SK-N-SH (cell line): ENCODE data around the gene DCX. TPM values are rescaled to one million over a fixed set of nuclear protein-coding genes. Genes with fewer than 3 reads are reported as not detected.

Source experiments
- CTCF ChIA-PET: fragments of 300-600, 350-600 bp; formaldehyde crosslinking; extraction: SDS; loops from one replicate; lab custom pipeline; 2021; lab: Yijun Ruan, JAX
- POLR2A ChIA-PET: fragments of 350-600 bp; sonication (Branson Sonifier 250); formaldehyde crosslinking; extraction: SDS; loops from one replicate; lab custom pipeline; 2020; ENCODE audit warnings: antibody characterized with exemption, inconsistent platforms; lab: Yijun Ruan, JAX
- DNase-seq: peaks from one replicate; pipeline ENCODE4 v3.0.0; 2012
- H2AFZ ChIP-seq: fragments of 200-600 bp; sonication (generic); 2 replicates; pipeline ENCODE4 v1.8.1; 2016; ENCODE audit warnings: antibody characterized with exemption, mild to moderate bottlenecking, low read depth
- H3F3A ChIP-seq: fragments of 200-600 bp; sonication (generic); replicated peaks from 2 replicates; pipeline ENCODE3; 2016; ENCODE audit warnings: antibody characterized with exemption, mild to moderate bottlenecking; ENCODE audit not compliant: insufficient read depth
- H3K27ac ChIP-seq, 2 experiments: fragments of 200-500 bp in 1 of 2; fragments of 200-600 bp in 1 of 2; sonication (Bioruptor generic) in 1 of 2; sonication (generic), shearing (Covaris generic) in 1 of 2; 2 replicates each; pipeline versions ENCODE4 v1.5.1 to v1.6.1; 2014 to 2016; ENCODE audit warnings: low read depth in 2 of 2, inconsistent platforms in 1 of 2, low read length in 1 of 2, mild to moderate bottlenecking in 1 of 2, mixed read lengths in 1 of 2
- H3K27me3 ChIP-seq: fragments of 200-600 bp; sonication (generic), shearing (Covaris generic); 2 replicates; pipeline ENCODE4 v1.6.1; 2016; ENCODE audit warnings: mixed run types; ENCODE audit not compliant: insufficient read depth
- H3K36me3 ChIP-seq, 2 experiments: fragments of 200-500 bp in 1 of 2; fragments of 200-600 bp in 1 of 2; sonication (Bioruptor generic) in 1 of 2; sonication (generic) in 1 of 2; replicated peaks in 1 of 2; 2 replicates each; pipeline versions ENCODE3 to v1.5.1; 2014 to 2016; ENCODE audit warnings: low read length in 1 of 2, mild to moderate bottlenecking in 1 of 2; ENCODE audit not compliant: insufficient read depth in 2 of 2, control insufficient read depth in 1 of 2
- H3K4me1 ChIP-seq, 2 experiments: fragments of 200-500 bp in 1 of 2; fragments of 200-600 bp in 1 of 2; sonication (Bioruptor generic) in 1 of 2; sonication (generic), shearing (Covaris generic) in 1 of 2; 2 replicates each; pipeline versions ENCODE4 v1.5.1 to v1.6.1; 2014 to 2016; ENCODE audit warnings: low read depth in 1 of 2, low read length in 1 of 2, mixed run types in 1 of 2; ENCODE audit not compliant: insufficient read depth in 2 of 2, control insufficient read depth in 1 of 2
- H3K4me2 ChIP-seq: fragments of 200-600 bp; sonication (generic), shearing (Covaris generic); 2 replicates; pipeline ENCODE4 v1.6.1; 2017; ENCODE audit warnings: mixed run types
- H3K4me3 ChIP-seq, 2 experiments: fragments of 200-500 bp in 1 of 2; fragments of 200-600 bp in 1 of 2; sonication (Bioruptor generic) in 1 of 2; sonication (generic), shearing (Covaris generic) in 1 of 2; 2 replicates each; pipeline versions ENCODE4 v1.5.1 to v1.8.1; 2014 to 2016; ENCODE audit warnings: low read depth in 2 of 2, inconsistent platforms in 1 of 2, low read length in 1 of 2, mild to moderate bottlenecking in 1 of 2, mixed read lengths in 1 of 2, moderate library complexity in 1 of 2
- H3K79me2 ChIP-seq: fragments of 200-600 bp; sonication (generic); 2 replicates; pipeline ENCODE4 v1.8.1; 2017; ENCODE audit warnings: mild to moderate bottlenecking; ENCODE audit not compliant: insufficient read depth
- H3K9ac ChIP-seq: fragments of 200-600 bp; sonication (generic); 2 replicates; pipeline ENCODE4 v1.6.1; 2017; ENCODE audit warnings: mixed run types
- H3K9me2 ChIP-seq: fragments of 200-600 bp; sonication (generic); 2 replicates; pipeline ENCODE4 v1.6.1; 2017; ENCODE audit warnings: mixed run types
- H3K9me3 ChIP-seq: fragments of 200-600 bp; sonication (generic); 2 replicates; pipeline ENCODE4 v1.6.1; 2017; ENCODE audit warnings: mixed run types, mild to moderate bottlenecking, moderate library complexity
- H4K20me1 ChIP-seq: fragments of 200-600 bp; sonication (generic); 2 replicates; pipeline ENCODE4 v1.6.1; 2017; ENCODE audit warnings: mild to moderate bottlenecking, mixed run types; ENCODE audit not compliant: insufficient read depth
- FOXJ3 ChIP-seq: sonication (generic); formaldehyde crosslinking; IDR thresholded peaks from 2 replicates; pipeline ENCODE4 v1.5.1; 2020; ENCODE audit warnings: mild to moderate bottlenecking, missing genetic modification reagents
- GABPA ChIP-seq: IDR thresholded peaks from 2 replicates; pipeline ENCODE4 v1.4.0; 2012; ENCODE audit warnings: low read depth, mild to moderate bottlenecking
- IRF3 ChIP-seq: fragments of 150-350 bp; IDR thresholded peaks from 2 replicates; pipeline ENCODE4 v1.6.1; 2016; ENCODE audit warnings: mild to moderate bottlenecking, low read depth, low read length
- NRF1 ChIP-seq: IDR thresholded peaks from 2 replicates; pipeline ENCODE4 v1.6.1; 2012; ENCODE audit warnings: low read depth, mild to moderate bottlenecking, low read length
- PBX3 ChIP-seq: IDR thresholded peaks from 2 replicates; pipeline ENCODE4; 2012
- RAD21 ChIP-seq: IDR thresholded peaks from 2 replicates; pipeline ENCODE4 v1.6.1; 2012; ENCODE audit warnings: mild to moderate bottlenecking, low read length
- REST ChIP-seq: IDR thresholded peaks from 2 replicates; pipeline ENCODE4 v1.6.1; 2012; ENCODE audit warnings: mild to moderate bottlenecking, low read depth, low read length, moderate library complexity
- RFX5 ChIP-seq: IDR thresholded peaks from 2 replicates; pipeline ENCODE4 v1.6.1; 2012; ENCODE audit warnings: mild to moderate bottlenecking, improper control_type of control experiment, low read length
- RXRA ChIP-seq: IDR thresholded peaks from 2 replicates; pipeline ENCODE4 v1.4.0; 2012; ENCODE audit warnings: low read depth, mild to moderate bottlenecking, borderline replicate concordance
- SIN3A ChIP-seq: IDR thresholded peaks from 2 replicates; pipeline ENCODE4 v1.6.1; 2012; ENCODE audit warnings: low read depth, mild to moderate bottlenecking, low read length, moderate library complexity, borderline replicate concordance
- TAF1 ChIP-seq: IDR thresholded peaks from 2 replicates; pipeline ENCODE4 v1.6.1; 2012; ENCODE audit warnings: low read depth, mild to moderate bottlenecking, low read length, moderate library complexity, borderline replicate concordance
- TEAD4 ChIP-seq: IDR thresholded peaks from 2 replicates; pipeline ENCODE4 v1.4.0; 2012; ENCODE audit warnings: mild to moderate bottlenecking, borderline replicate concordance; ENCODE audit not compliant: insufficient read depth
- USF1 ChIP-seq: IDR thresholded peaks from 2 replicates; pipeline ENCODE4 v1.4.0; 2012; ENCODE audit warnings: low read depth, borderline replicate concordance
- USF2 ChIP-seq: fragments of 150-350 bp; IDR thresholded peaks from 2 replicates; pipeline ENCODE4 v1.6.1; 2017; ENCODE audit warnings: antibody characterized with exemption, low read length, low read depth, borderline replicate concordance
- YY1 ChIP-seq: IDR thresholded peaks from 2 replicates; pipeline ENCODE4 v1.4.0; 2012; ENCODE audit warnings: low read depth, mild to moderate bottlenecking
- WGBS: methylation state at CpG from one replicate; pipeline ENCODE4 v1.1.6; 2017; ENCODE audit warnings: low lambda C conversion rate; 5-methylcytosine and 5-hydroxymethylcytosine counted together
- polyA plus RNA-seq, 3 experiments: library from polyadenylated mRNA; depleted of rRNA; stranded (reverse); fragments of >200 nt; gene quantifications; 2 replicates each; pipeline ENCODE4 v1.2.3, GENCODE V29; 2012

Gene DCX
- polyA plus RNA-seq, 1 of the 3 experiments (the other 2 are of a cell fraction), result 0.26 TPM

- no peak for TF ChIP-seq IRF3
- no peak for TF ChIP-seq TEAD4
- no peak for TF ChIP-seq PBX3
- TF ChIP-seq SIN3A, result no peak
- TF ChIP-seq FOXJ3 (CRISPR knock-in tag), result no peak
- TF ChIP-seq RAD21, result no peak
- TF ChIP-seq NRF1, result no peak
- no peak for TF ChIP-seq TAF1
- TF ChIP-seq USF1, result no peak
- no peak for TF ChIP-seq GABPA
- TF ChIP-seq, all 33 proteins: peak for 0
Observed at GRCh38 chrX:111308039-111308438, 104.0 kb downstream of the DCX start (continued).

GRCh38 chrX:111302284-111302683 is 109.7 kb downstream of the DCX start:
- Histone ChIP-seq H3K27me3 (no peaks in the 10 kb centered on the region; the same call in 1 of the 2 replicates), H3K27ac (no peak overlapping the region), H3K79me2 (no peaks in the 10 kb centered on the region), H3K36me3 (no peaks in the 10 kb centered on the region), H3K4me1 (peaks cover 0 to 3% of the 10 kb centered on the region in 2 experiments; a peak in 1 of 4 replicates), H3K9me3 (no peaks in the 10 kb centered on the region; the same call in 1 of the 2 replicates), H3K9ac (no peak overlapping the region), H3K4me2 (no peak overlapping the region), H2AFZ (no peak overlapping the region), H3K4me3 (no peak overlapping the region), H4K20me1 (no peaks in the 10 kb centered on the region), H3F3A (no peaks in the 10 kb centered on the region), H3K9me2 (no peaks in the 10 kb centered on the region)
- CTCF ChIA-PET, result no interaction called here
- no peak for TF ChIP-seq RFX5
- no peak for TF ChIP-seq REST
- no peak for TF ChIP-seq PBX3
- TF ChIP-seq RXRA, result no peak
- no peak for TF ChIP-seq YY1
- no peak for TF ChIP-seq USF2
- POLR2A ChIA-PET, result no interaction called here
- no peak for DNase-seq
- 24% methylated on average over 2 of the region's 2 CpGs for WGBS
